CD4-positive, alpha-beta T cell treated with Interleukin-17A for 1 hour (primary cell): Measurements from ENCODE around the gene RBPJL.
A peak's percentile ranks its signal among the peaks of the same experiment; 100 is the strongest.
"Not testable (repeated sequence)": the region's sequence is repeated elsewhere in the genome, so short reads cannot be mapped to it uniquely, and the experiment has no call there.

ENCODE experiments used
- DNase-seq: peaks from one replicate; pipeline ENCODE4 v3.0.0-alpha.2; 2020

Gene RBPJL

GRCh38 chr20:45344168-45344860, 37.7 kb downstream of the RBPJL start:
- DNase-seq = no peak

GRCh38 chr20:45345104-45345936, 38.7 kb downstream of the RBPJL start:
- DNase-seq = no peak

- no peak for DNase-seq
These were observed 39.7 kb downstream of the RBPJL start for GRCh38 chr20:45346291-45346718.

- no peak for DNase-seq
These were observed 40.2 kb downstream of the RBPJL start for GRCh38 chr20:45346851-45347250.

- DNase-seq = no peak
These were observed 40.8 kb downstream of the RBPJL start for GRCh38 chr20:45347297-45347935.

GRCh38 chr20:45347936-45348778, 41.5 kb downstream of the RBPJL start, which contains the start of gene SDC4:
Gene SDC4, minus strand, starts transcription at chr20:45348424. Its CDS starts 40 bp downstream, at chr20:45348384.
- peak; percentile 72 for DNase-seq

GRCh38 chr20:45350217-45350616, 43.6 kb downstream of the RBPJL start:
- no peak for DNase-seq

GRCh38 chr20:45350795-45351194, 44.2 kb downstream of the RBPJL start:
- not testable (repeated sequence) for DNase-seq

- no peak for DNase-seq
These were observed 46.1 kb downstream of the RBPJL start for GRCh38 chr20:45352729-45353128.

GRCh38 chr20:45353746-45354145, 47.1 kb downstream of the RBPJL start:
- DNase-seq = no peak

- no peak for DNase-seq
These were observed 48.0 kb downstream of the RBPJL start for GRCh38 chr20:45354423-45355208.

- DNase-seq = no peak
These were observed 48.8 kb downstream of the RBPJL start for GRCh38 chr20:45355209-45356084.

- DNase-seq = no peak
These were observed 51.8 kb downstream of the RBPJL start for GRCh38 chr20:45358282-45359068.

- DNase-seq = no peak
These were observed 52.4 kb downstream of the RBPJL start for GRCh38 chr20:45359069-45359405.

GRCh38 chr20:45359406-45360148, 52.9 kb downstream of the RBPJL start:
- DNase-seq = no peak

GRCh38 chr20:45361793-45362192, 55.2 kb downstream of the RBPJL start:
- no peak for DNase-seq

- DNase-seq = peak; percentile 99
These were observed 56.4 kb downstream of the RBPJL start, which contains the start of gene SYS1 for GRCh38 chr20:45362804-45363610. Gene SYS1, plus strand, starts transcription at chr20:45363156. Its CDS starts 376 bp downstream, at chr20:45363532.
